IPS-18a (cell line): ENCODE data around the gene TF.
"Not testable (repeated sequence)": the region's sequence is repeated elsewhere in the genome, so short reads cannot be mapped to it uniquely, and the experiment has no call there.

ENCODE experiments used
- H3K27ac ChIP-seq: one replicate; pipeline ENCODE4 v1.5.1; 2013; ENCODE audit warnings: low read length
- H3K27me3 ChIP-seq: one replicate; pipeline ENCODE4 v1.6.1; 2013; ENCODE audit warnings: mild to moderate bottlenecking, low read length; ENCODE audit not compliant: control insufficient read depth, insufficient read depth
- H3K36me3 ChIP-seq: one replicate; pipeline ENCODE4 v1.6.1; 2013; ENCODE audit warnings: low read depth, low read length; ENCODE audit not compliant: control insufficient read depth
- H3K4me1 ChIP-seq: one replicate; pipeline ENCODE4 v1.6.1; 2013; ENCODE audit warnings: low read depth, low read length; ENCODE audit not compliant: control insufficient read depth
- H3K4me3 ChIP-seq: one replicate; pipeline ENCODE4 v1.5.1; 2013; ENCODE audit warnings: low read length
- H3K9ac ChIP-seq: one replicate; pipeline ENCODE4 v1.6.1; 2013; ENCODE audit warnings: mild to moderate bottlenecking, low read length, moderate library complexity
- H3K9me3 ChIP-seq: one replicate; pipeline ENCODE4 v1.6.1; 2013; ENCODE audit warnings: low read depth, low read length; ENCODE audit not compliant: control insufficient read depth

Gene TF

GRCh38 chr3:133713347-133713746 lies 32.8 kb upstream of the TF start:
- H3K27me3 ChIP-seq, result peaks cover 5% of the 10 kb centered on the region
- no peaks in the 10 kb centered on the region for H3K4me1 ChIP-seq
- H3K4me3 ChIP-seq, result no peak overlapping the region
- H3K9ac ChIP-seq, result no peak overlapping the region
- no peak overlapping the region for H3K27ac ChIP-seq
- no peaks in the 10 kb centered on the region for H3K36me3 ChIP-seq
- peaks cover 4% of the 10 kb centered on the region for H3K9me3 ChIP-seq

- Histone ChIP-seq H3K4me1 (no peaks in the 10 kb centered on the region), H3K27ac (no peak overlapping the region), H3K9me3 (peaks cover 7% of the 10 kb centered on the region), H3K9ac (no peak overlapping the region), H3K27me3 (no peaks in the 10 kb centered on the region), H3K4me3 (no peak overlapping the region), H3K36me3 (no peaks in the 10 kb centered on the region)
Observed at GRCh38 chr3:133717424-133717823, 28.8 kb upstream of the TF start.

GRCh38 chr3:133722935-133723334 lies 23.3 kb upstream of the TF start:
- Histone ChIP-seq H3K4me1 (no peaks in the 10 kb centered on the region), H3K9ac (no peak overlapping the region), H3K27me3 (no peaks in the 10 kb centered on the region), H3K36me3 (no peaks in the 10 kb centered on the region), H3K4me3 (no peak overlapping the region), H3K9me3 (peaks cover 11% of the 10 kb centered on the region), H3K27ac (no peak overlapping the region)

GRCh38 chr3:133730993-133731392 lies 15.2 kb upstream of the TF start:
- H3K4me3 ChIP-seq, result no peak overlapping the region

GRCh38 chr3:133732231-133732630 lies 14.0 kb upstream of the TF start:
- H3K9me3 ChIP-seq, H3K36me3 ChIP-seq, H3K4me3 ChIP-seq, H3K27me3 ChIP-seq, H3K27ac ChIP-seq, H3K9ac ChIP-seq, H3K4me1 ChIP-seq: not testable (repeated sequence)

More at GRCh38 chr3:133730993-133731392, 15.2 kb upstream of the TF start:
- no peaks in the 10 kb centered on the region for H3K36me3 ChIP-seq
- H3K9ac ChIP-seq, result no peak overlapping the region
- no peaks in the 10 kb centered on the region for H3K4me1 ChIP-seq
- H3K27me3 ChIP-seq, result no peaks in the 10 kb centered on the region
- no peak overlapping the region for H3K27ac ChIP-seq
- peaks cover 2% of the 10 kb centered on the region for H3K9me3 ChIP-seq

- H3K27ac ChIP-seq, result no peak overlapping the region
- no peak overlapping the region for H3K4me3 ChIP-seq
- no peaks in the 10 kb centered on the region for H3K27me3 ChIP-seq
- H3K9ac ChIP-seq, result no peak overlapping the region
- peaks cover 2% of the 10 kb centered on the region for H3K9me3 ChIP-seq
- H3K36me3 ChIP-seq, result no peaks in the 10 kb centered on the region
- no peaks in the 10 kb centered on the region for H3K4me1 ChIP-seq
Observed at GRCh38 chr3:133733226-133733625, 13.0 kb upstream of the TF start.

GRCh38 chr3:133734305-133734704 lies 11.9 kb upstream of the TF start:
- H3K36me3 ChIP-seq, result no peaks in the 10 kb centered on the region
- H3K4me1 ChIP-seq, result no peaks in the 10 kb centered on the region
- no peak overlapping the region for H3K9ac ChIP-seq
- no peak overlapping the region for H3K4me3 ChIP-seq
- no peak overlapping the region for H3K27ac ChIP-seq
- H3K27me3 ChIP-seq, result no peaks in the 10 kb centered on the region
- peaks cover 2% of the 10 kb centered on the region for H3K9me3 ChIP-seq

GRCh38 chr3:133742351-133743091 lies 3.7 kb upstream of the TF start:
- no peaks in the 10 kb centered on the region for H3K4me1 ChIP-seq
- no peaks in the 10 kb centered on the region for H3K36me3 ChIP-seq
- no peaks in the 10 kb centered on the region for H3K27me3 ChIP-seq
- no peak overlapping the region for H3K27ac ChIP-seq
- H3K4me3 ChIP-seq, result no peak overlapping the region
- H3K9me3 ChIP-seq, result no peaks in the 10 kb centered on the region
- no peak overlapping the region for H3K9ac ChIP-seq

- H3K4me1 ChIP-seq, result no peaks in the 10 kb centered on the region
- H3K9me3 ChIP-seq, result no peaks in the 10 kb centered on the region
- no peak overlapping the region for H3K9ac ChIP-seq
- H3K27me3 ChIP-seq, result no peaks in the 10 kb centered on the region
- no peaks in the 10 kb centered on the region for H3K36me3 ChIP-seq
- H3K27ac ChIP-seq, result no peak overlapping the region
- H3K4me3 ChIP-seq, result no peak overlapping the region
Observed at GRCh38 chr3:133744241-133744640, 2.0 kb upstream of the TF start.

GRCh38 chr3:133745108-133745507 lies 1.1 kb upstream of the TF start:
- no peak overlapping the region for H3K27ac ChIP-seq
- H3K9me3 ChIP-seq, result no peaks in the 10 kb centered on the region
- H3K4me1 ChIP-seq, result no peaks in the 10 kb centered on the region
- H3K9ac ChIP-seq, result no peak overlapping the region
- H3K4me3 ChIP-seq, result no peak overlapping the region
- no peaks in the 10 kb centered on the region for H3K27me3 ChIP-seq
- no peaks in the 10 kb centered on the region for H3K36me3 ChIP-seq

GRCh38 chr3:133746712-133747066 lies 496 bp downstream of the TF start:
- Histone ChIP-seq H3K4me3 (no peak overlapping the region), H3K27me3 (no peaks in the 10 kb centered on the region), H3K9me3 (no peaks in the 10 kb centered on the region), H3K4me1 (no peaks in the 10 kb centered on the region), H3K27ac (no peak overlapping the region), H3K36me3 (no peaks in the 10 kb centered on the region), H3K9ac (no peak overlapping the region)

GRCh38 chr3:133747373-133747772 lies 1.2 kb downstream of the TF start:
- no peaks in the 10 kb centered on the region for H3K4me1 ChIP-seq
- H3K27ac ChIP-seq, result no peak overlapping the region
- no peaks in the 10 kb centered on the region for H3K9me3 ChIP-seq
- H3K4me3 ChIP-seq, result no peak overlapping the region
- no peaks in the 10 kb centered on the region for H3K36me3 ChIP-seq
- no peak overlapping the region for H3K9ac ChIP-seq
- H3K27me3 ChIP-seq, result no peaks in the 10 kb centered on the region
